ENCODE data around the gene PIMREG. TPM values are rescaled to one million over a fixed set of nuclear protein-coding genes. Genes with fewer than 3 reads are reported as not detected.

The PIMREG gene, protein sequence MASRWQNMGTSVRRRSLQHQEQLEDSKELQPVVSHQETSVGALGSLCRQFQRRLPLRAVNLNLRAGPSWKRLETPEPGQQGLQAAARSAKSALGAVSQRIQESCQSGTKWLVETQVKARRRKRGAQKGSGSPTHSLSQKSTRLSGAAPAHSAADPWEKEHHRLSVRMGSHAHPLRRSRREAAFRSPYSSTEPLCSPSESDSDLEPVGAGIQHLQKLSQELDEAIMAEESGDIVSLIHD
- total RNA-seq: 1 to 10 TPM; 2.4 to 7.7 TPM
- long read RNA-seq, partial matches to known transcripts: 2 of 6 reads
- long read RNA-seq, other reads (novel, unspliced or antisense): 2 of 6 reads

GRCh38 chr17:6443692-6444570, at the start of gene PIMREG:
Gene PIMREG, plus strand, starts transcription at chr17:6444455. Its CDS starts 656 bp downstream, at chr17:6445111.
- DNase-seq: peak; percentile 94 to 97
- intact Hi-C loops (cut with DNase I, micrococcal nuclease): no loop called here
- ATAC-seq: peak; percentile 97

- ATAC-seq: no peak
- intact Hi-C loops (cut with DNase I, micrococcal nuclease): no loop called here
- no peak for DNase-seq
Measured at GRCh38 chr17:6398955-6399354, 45.3 kb upstream of the PIMREG start.

GRCh38 chr17:6402258-6402657, 42.0 kb upstream of the PIMREG start:
- intact Hi-C loops (cut with DNase I, micrococcal nuclease): no loop called here
- DNase-seq: no peak
- no peak for ATAC-seq

DNA sequence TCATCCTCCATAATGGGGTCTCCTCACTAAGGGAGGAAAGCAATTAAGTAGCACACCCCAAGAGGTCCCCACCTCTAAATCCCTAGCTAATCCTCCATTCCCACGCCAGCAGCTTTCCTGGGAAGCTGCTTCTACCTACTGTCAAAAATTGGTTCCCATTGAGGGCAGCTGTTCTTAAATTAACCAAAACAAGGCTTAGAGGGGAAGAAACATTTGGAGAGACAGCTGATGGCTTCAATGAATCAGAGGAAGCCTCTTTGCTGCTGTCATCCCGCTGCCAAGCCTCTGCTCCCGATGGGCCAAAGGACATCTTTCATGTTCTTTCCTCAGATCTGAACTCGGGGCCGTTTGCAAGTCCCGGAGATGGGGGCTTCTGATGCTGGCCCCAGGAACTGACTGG, 36.0 kb upstream of the PIMREG start:
- intact Hi-C loops (cut with DNase I, micrococcal nuclease): no loop called here
- no peak for ATAC-seq
- DNase-seq: no peak

GRCh38 chr17:6408735-6409134, 35.5 kb upstream of the PIMREG start:
- intact Hi-C loops (cut with DNase I, micrococcal nuclease): no loop called here
- ATAC-seq (no peak), DNase-seq (no peak)

- no peak for DNase-seq
- intact Hi-C loops (cut with DNase I, micrococcal nuclease): no loop called here
- ATAC-seq: no peak
Measured at GRCh38 chr17:6413065-6413464, 31.2 kb upstream of the PIMREG start.

GRCh38 chr17:6415616-6416015, 28.6 kb upstream of the PIMREG start:
- intact Hi-C loops (cut with DNase I, micrococcal nuclease): no loop called here

GRCh38 chr17:6420173-6420641, 24.0 kb upstream of the PIMREG start:
- DNase-seq (peak in 1 of 2 donors; percentile 16), ATAC-seq (no peak)
- intact Hi-C loops (cut with DNase I, micrococcal nuclease): no loop called here

More at GRCh38 chr17:6415616-6416015, 28.6 kb upstream of the PIMREG start:
- DNase-seq (no peak), ATAC-seq (no peak)

- ATAC-seq (peak; percentile 87), DNase-seq (peak; percentile 69 to 78)
- intact Hi-C loops (cut with DNase I, micrococcal nuclease): no loop called here
Measured at GRCh38 chr17:6421700-6422604, 22.3 kb upstream of the PIMREG start.

GRCh38 chr17:6422654-6423241, 21.5 kb upstream of the PIMREG start:
- DNase-seq: no peak
- intact Hi-C loops (cut with DNase I, micrococcal nuclease): no loop called here
- ATAC-seq: no peak

GRCh38 chr17:6423931-6424330, 20.3 kb upstream of the PIMREG start:
- DNase-seq (no peak), ATAC-seq (no peak)
- intact Hi-C loops (cut with DNase I, micrococcal nuclease): loop anchor here in 1 of 2 donors (2.0 kb wide), 1 partner anchor 837 kb away; no protein-coding TSS in a partner anchor

- intact Hi-C loops (cut with DNase I, micrococcal nuclease): loop anchor here in 1 of 2 donors (2.0 kb wide), 1 partner anchor 839 kb away; no protein-coding TSS in a partner anchor
- ATAC-seq (no peak), DNase-seq (no peak)
Measured at GRCh38 chr17:6425407-6425806, 18.8 kb upstream of the PIMREG start.

DNA sequence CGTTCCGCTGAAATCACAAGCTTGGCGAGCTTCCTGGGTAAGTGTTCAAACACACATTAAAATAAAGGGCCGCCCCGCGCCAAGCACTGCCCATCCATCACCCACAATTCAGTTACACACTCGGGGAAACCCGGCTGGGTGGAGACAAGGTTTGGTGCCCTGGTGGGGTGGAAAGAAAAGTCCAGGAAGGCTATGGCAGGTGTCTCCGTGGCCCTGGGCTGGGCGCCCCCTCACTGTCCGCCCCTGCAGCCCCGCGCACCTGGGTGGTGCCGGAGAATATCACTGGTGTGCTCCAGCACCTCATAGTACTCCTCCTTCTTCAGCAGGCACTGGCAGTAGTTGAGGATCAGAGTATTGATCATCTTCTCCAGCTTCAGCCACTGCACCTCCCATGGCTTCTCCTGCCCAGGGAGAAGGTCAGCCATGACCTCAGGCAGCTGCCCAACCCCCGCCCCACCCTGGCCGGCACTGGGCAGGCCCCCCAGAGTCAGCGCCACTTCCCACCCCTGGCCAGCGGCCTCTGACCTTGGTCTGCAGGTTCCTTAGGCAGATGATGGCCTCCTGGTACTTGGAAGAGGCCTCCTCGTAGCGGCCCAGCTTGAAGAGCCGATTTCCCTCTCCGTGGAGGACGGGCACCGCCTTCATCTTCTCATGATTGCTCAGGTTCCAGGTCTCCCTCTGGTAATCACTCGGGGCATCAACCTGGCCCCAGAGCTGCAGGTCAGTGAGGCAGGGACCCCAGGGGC, 17.7 kb upstream of the PIMREG start:
- intact Hi-C loops (cut with DNase I, micrococcal nuclease): no loop called here
- DNase-seq: no peak
- no peak for ATAC-seq

GRCh38 chr17:6427279-6427781, 16.9 kb upstream of the PIMREG start:
- intact Hi-C loops (cut with DNase I, micrococcal nuclease): no loop called here
- ATAC-seq (no peak), DNase-seq (no peak)

- DNase-seq (no peak), ATAC-seq (no peak)
- intact Hi-C loops (cut with DNase I, micrococcal nuclease): no loop called here
Measured at GRCh38 chr17:6428207-6428965, 15.9 kb upstream of the PIMREG start.

DNA sequence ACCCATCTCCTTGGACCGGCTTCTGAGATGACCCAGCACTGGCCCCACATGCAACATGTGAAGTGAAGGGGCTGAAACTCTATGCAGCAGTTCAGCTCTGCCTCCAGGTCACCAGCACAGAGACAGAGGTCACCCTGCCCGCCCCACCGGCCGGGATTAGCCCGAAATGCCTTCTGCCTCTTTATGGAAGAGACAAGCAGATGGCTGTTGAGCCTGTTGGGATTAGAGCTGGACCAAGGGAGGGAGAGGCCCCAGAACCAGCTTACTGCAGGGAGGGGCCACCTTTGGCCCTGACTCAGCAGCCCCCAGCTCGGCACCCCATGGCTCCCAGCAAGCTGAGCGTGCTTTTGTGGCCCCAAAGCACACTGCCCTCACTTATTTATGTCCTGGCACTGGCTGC, 15.0 kb upstream of the PIMREG start:
- intact Hi-C loops (cut with DNase I, micrococcal nuclease): no loop called here
- no peak for ATAC-seq
- no peak for DNase-seq

DNA sequence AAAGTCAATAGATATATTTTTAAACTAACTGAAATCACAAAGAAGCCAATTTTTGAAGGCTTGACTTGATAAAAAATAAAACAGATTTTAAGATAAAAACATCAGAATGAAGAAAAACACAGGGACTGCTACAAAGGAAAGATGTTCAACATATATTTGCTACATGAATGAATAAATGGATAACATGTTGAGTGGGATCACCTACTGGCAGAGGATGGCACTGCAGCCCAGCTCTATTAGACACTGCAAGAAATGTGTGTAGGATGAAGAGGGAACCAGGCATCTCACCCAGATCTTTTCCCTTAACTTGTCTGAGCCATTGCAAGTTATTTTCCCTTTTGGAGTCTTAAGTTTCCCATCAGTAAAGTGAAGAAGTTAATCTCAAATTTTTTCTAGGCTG, 13.5 kb upstream of the PIMREG start:
- no peak for ATAC-seq
- intact Hi-C loops (cut with DNase I, micrococcal nuclease): no loop called here
- DNase-seq: no peak
